Measurements from ENCODE around the gene IER3. TPM values are rescaled to one million over a fixed set of nuclear protein-coding genes. Genes with fewer than 3 reads are reported as not detected.
A peak's percentile ranks its signal among the peaks of the same experiment; 100 is the strongest.
"Not testable (repeated sequence)": the region's sequence is repeated elsewhere in the genome, so short reads cannot be mapped to it uniquely, and the experiment has no call there.

IER3 gene
- total RNA-seq, 4 donors from 2014 or later = 0.24 to 2.0 (median 1.4) TPM

DNA sequence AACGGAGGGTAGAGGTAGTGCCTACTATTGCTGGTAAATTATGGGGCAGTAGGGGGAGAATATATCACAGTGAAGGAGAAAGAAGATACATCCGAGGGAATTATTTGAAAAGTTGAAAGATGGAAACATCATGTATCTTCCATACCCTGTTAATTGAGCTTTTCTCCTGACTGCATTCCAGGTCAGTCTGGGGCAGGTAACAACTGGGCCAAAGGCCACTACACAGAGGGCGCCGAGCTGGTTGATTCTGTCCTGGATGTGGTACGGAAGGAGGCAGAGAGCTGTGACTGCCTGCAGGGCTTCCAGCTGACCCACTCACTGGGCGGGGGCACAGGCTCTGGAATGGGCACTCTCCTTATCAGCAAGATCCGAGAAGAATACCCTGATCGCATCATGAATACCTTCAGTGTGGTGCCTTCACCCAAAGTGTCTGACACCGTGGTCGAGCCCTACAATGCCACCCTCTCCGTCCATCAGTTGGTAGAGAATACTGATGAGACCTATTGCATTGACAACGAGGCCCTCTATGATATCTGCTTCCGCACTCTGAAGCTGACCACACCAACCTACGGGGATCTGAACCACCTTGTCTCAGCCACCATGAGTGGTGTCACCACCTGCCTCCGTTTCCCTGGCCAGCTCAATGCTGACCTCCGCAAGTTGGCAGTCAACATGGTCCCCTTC, 21.0 kb downstream of the IER3 start:
- in situ Hi-C loops (cut with MboI; ENCODE audit: low sequenced_read_pairs in 4 of 4) = loop anchor here (5.0 kb wide), 2 partner anchors 41 to 46 kb away; no protein-coding TSS in a partner anchor
- intact Hi-C loops (cut with DNase I; ENCODE audit: low total_unique reads) = not testable (repeated sequence)
- peaks cover 20 to 26% of the 10 kb centered on the region in 2 donors for H3K4me1 ChIP-seq

DNA sequence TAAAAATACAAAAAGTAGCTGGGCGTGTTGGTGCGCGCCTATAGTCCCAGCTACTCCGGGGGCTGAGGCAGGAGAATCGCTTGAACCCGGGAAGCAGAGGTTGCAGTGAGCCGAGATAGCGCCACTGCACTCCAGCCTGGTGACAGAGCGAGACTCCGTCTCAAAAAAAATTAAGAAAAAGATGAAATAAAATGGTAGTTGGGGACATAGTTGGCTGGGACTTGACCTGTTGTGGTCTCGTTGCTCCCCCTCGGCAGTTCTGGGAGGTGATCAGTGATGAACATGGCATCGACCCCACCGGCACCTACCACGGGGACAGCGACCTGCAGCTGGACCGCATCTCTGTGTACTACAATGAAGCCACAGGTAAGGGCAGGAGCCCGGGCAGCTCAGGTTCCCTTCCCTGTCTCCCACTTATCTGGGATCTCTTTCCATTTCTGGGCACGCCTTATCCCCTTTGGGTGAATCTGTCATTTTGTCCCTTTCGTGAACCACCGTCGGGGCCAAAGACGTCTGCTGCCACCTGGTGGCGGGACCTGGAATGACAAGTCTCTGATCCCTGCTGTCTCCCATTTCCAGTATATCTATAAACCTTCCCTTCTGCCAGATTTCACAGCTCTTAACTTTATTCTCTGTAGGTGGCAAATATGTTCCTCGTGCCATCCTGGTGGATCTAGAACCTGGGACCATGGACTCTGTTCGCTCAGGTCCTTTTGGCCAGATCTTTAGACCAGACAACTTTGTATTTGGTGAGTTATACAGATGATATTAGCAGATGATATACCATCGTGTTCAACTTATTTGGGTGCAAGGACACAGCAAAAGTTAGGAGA, 21.9 kb downstream of the IER3 start:
- TF ChIP-seq, protein P1, sequence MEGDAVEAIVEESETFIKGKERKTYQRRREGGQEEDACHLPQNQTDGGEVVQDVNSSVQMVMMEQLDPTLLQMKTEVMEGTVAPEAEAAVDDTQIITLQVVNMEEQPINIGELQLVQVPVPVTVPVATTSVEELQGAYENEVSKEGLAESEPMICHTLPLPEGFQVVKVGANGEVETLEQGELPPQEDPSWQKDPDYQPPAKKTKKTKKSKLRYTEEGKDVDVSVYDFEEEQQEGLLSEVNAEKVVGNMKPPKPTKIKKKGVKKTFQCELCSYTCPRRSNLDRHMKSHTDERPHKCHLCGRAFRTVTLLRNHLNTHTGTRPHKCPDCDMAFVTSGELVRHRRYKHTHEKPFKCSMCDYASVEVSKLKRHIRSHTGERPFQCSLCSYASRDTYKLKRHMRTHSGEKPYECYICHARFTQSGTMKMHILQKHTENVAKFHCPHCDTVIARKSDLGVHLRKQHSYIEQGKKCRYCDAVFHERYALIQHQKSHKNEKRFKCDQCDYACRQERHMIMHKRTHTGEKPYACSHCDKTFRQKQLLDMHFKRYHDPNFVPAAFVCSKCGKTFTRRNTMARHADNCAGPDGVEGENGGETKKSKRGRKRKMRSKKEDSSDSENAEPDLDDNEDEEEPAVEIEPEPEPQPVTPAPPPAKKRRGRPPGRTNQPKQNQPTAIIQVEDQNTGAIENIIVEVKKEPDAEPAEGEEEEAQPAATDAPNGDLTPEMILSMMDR (IDR thresholded peaks at IDR 0.05 in 4 of 5, conservative IDR thresholded peaks at IDR 0.05 in 1 of 5) = peak; percentile 97 to 99 (median 98)
- no peak for TF ChIP-seq POLR2A (IDR thresholded peaks at IDR 0.05)
- no peaks in the 10 kb centered on the region for H3K27me3 ChIP-seq
- peak overlapping the region; percentile 67 to 99 (median 76) for H3K4me3 ChIP-seq
- DNase-seq = peak; percentile 45 to 75
- ATAC-seq = peak in 1 of 2 donors; percentile 18
- peak overlapping the region; percentile 94 to 99 (median 97) for H3K27ac ChIP-seq
- H3K4me1 ChIP-seq = peaks cover 26% of the 10 kb centered on the region in 2 donors
- intact Hi-C loops (cut with DNase I; ENCODE audit: low total_unique reads) (loop anchor here (1.0 kb wide), 1 partner anchor 43 kb away; no protein-coding TSS in a partner anchor), in situ Hi-C loops (cut with MboI; ENCODE audit: low sequenced_read_pairs in 4 of 4) (loop anchor here (5.0 kb wide), 2 partner anchors 40 to 45 kb away; no protein-coding TSS in a partner anchor)
- no peaks in the 10 kb centered on the region for H3K9me3 ChIP-seq
- H3K36me3 ChIP-seq = peaks cover 0 to 46% of the 10 kb centered on the region in 2 donors

More for the DNA sequence above, 21.0 kb downstream of the IER3 start:
- not testable (repeated sequence) for ATAC-seq, DNase-seq, H3K9me3 ChIP-seq, H3K4me3 ChIP-seq, H3K27me3 ChIP-seq
- peak overlapping the region in 3 of 4 donors; percentile 94 to 99 (median 96) for H3K27ac ChIP-seq
- peaks cover 0 to 54% of the 10 kb centered on the region in 2 donors for H3K36me3 ChIP-seq

DNA sequence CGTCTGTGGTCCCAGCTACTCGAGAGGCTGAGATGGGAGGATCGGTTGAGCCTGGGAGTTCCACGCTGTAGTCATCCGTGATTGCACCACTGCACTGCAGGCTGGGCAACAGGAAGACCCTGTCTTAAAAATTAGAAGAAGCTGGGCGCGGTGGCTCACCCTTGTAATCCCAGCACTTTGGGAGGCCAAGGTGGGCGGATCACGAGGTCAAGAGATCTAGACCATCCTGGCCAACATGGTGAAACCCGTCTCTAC, 22.4 kb downstream of the IER3 start:
- not testable (repeated sequence) for ATAC-seq, H3K9me3 ChIP-seq, H3K27me3 ChIP-seq
- H3K4me3 ChIP-seq = peak overlapping the region; percentile 67 to 99 (median 76)
- H3K27ac ChIP-seq = peak overlapping the region; percentile 94 to 99 (median 97)
- peaks cover 0 to 40% of the 10 kb centered on the region in 2 donors for H3K36me3 ChIP-seq
- peaks cover 26% of the 10 kb centered on the region in 2 donors for H3K4me1 ChIP-seq
- DNase-seq = peak in 1 of 2 donors; percentile 49
- intact Hi-C loops (cut with DNase I; ENCODE audit: low total_unique reads) = loop anchor here (1.0 kb wide), 1 partner anchor 43 kb away; no protein-coding TSS in a partner anchor
- in situ Hi-C loops (cut with MboI; ENCODE audit: low sequenced_read_pairs in 4 of 4) = loop anchor here (5.0 kb wide), 2 partner anchors 40 to 45 kb away; no protein-coding TSS in a partner anchor

DNA sequence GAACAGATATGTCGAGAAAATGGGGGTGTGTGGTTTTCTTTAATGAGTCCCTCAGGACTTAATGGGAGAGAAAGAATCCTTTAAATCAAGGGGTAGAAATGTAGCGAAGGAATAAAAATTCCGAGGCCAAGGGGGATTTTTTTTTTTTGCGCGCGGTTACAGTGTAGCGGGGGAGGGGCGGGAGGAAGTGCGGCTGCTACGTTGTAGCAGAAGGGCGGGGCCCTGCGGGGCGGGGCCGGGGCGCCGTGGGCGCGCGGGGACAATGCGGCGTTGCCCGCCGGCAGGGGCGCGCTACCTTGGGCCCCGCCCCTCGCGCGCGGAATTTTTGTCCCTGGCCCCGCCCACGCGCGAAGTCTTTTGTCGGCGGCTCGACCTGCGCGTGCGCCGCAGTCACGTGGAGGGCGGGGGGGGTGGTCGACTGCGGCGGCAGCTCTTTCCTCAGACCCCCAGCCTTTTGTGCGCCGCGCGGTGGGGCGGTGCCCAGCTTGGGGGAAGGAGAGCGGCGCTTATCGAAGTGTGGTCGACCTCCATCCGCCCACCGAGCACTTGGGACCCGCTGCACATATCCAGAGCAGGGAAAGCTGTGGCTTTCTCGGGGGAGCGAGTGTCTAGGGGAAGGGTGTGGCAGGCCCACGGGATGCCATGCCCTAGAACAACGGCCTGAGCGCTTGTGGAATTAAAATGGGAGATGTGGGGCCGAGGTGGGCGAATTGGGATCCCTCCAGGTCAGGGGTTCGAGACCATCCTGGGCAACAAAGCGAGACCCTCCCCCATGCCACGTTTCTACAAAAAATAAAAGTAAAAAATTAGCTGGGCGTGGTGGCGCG, 22.9 kb downstream of the IER3 start:
- H3K27ac ChIP-seq = peak overlapping the region; percentile 94 to 99 (median 97)
- peak; percentile 80 to 88 for DNase-seq
- TF ChIP-seq POLR2A (IDR thresholded peaks at IDR 0.05) = peak; percentile 39 to 40
- TF ChIP-seq, protein P1 (IDR thresholded peaks at IDR 0.05 in 4 of 5, conservative IDR thresholded peaks at IDR 0.05 in 1 of 5) = peak; percentile 34 to 75 (median 52)
- no peaks in the 10 kb centered on the region for H3K27me3 ChIP-seq
- H3K4me1 ChIP-seq = peaks cover 30% of the 10 kb centered on the region in 2 donors
- peak; percentile 45 to 46 for ATAC-seq
- intact Hi-C loops (cut with DNase I; ENCODE audit: low total_unique reads) = loop anchor here (1.0 to 2.0 kb wide), 3 partner anchors 21 to 151 kb away; partner anchors contain the start of genes ABCF1 and FLOT1
- in situ Hi-C loops (cut with MboI; ENCODE audit: low sequenced_read_pairs in 4 of 4) = loop anchor here (5.0 kb wide), 2 partner anchors 39 to 44 kb away; no protein-coding TSS in a partner anchor
- no peaks in the 10 kb centered on the region for H3K9me3 ChIP-seq
- H3K36me3 ChIP-seq = peaks cover 0 to 37% of the 10 kb centered on the region in 2 donors
- peak overlapping the region; percentile 68 to 99 (median 81) for H3K4me3 ChIP-seq

DNA sequence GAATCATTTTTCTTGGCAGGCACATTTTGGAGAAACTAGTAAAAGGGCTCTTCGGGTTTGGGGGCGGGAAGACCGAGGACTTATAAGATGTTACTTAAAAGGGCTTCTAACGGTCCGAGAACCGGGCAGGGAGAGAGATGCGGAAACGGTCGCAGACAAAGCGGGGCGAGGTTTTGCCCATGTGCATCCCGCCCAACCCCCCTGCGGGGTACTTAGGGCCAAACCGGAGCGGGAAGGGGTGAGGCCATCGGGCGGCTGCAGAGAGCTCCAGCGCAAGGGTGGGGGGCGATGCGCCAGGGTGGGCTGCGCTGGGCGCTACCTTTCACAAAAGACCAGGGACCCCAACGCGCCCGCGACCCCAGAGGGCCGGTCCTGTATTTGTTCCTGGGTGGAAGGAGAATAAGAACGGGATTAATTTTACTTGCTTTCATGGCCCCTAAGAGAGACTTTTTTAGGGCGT, 23.6 kb downstream of the IER3 start:
- in situ Hi-C loops (cut with MboI; ENCODE audit: low sequenced_read_pairs in 4 of 4) (loop anchor here (5.0 kb wide), 2 partner anchors 38 to 43 kb away; no protein-coding TSS in a partner anchor), intact Hi-C loops (cut with DNase I; ENCODE audit: low total_unique reads) (loop anchor here (1.0 to 2.0 kb wide), 3 partner anchors 22 to 150 kb away; partner anchors contain the start of genes ABCF1, FLOT1, MRPS18B and PPP1R10)
- H3K36me3 ChIP-seq = peaks cover 0 to 31% of the 10 kb centered on the region in 2 donors

More for the DNA sequence above, 23.6 kb downstream of the IER3 start:
- Histone ChIP-seq H3K4me1 (peaks cover 32 to 33% of the 10 kb centered on the region in 2 donors), H3K4me3 (peak overlapping the region; percentile 68 to 99 (median 81)), H3K27ac (peak overlapping the region; percentile 94 to 99 (median 97)), H3K27me3 (no peaks in the 10 kb centered on the region), H3K9me3 (no peaks in the 10 kb centered on the region)
- ATAC-seq (peak; percentile 19 to 24), DNase-seq (peak; percentile 64 to 79)
- TF ChIP-seq, protein P1 (IDR thresholded peaks at IDR 0.05 in 4 of 5, conservative IDR thresholded peaks at IDR 0.05 in 1 of 5) = no peak
- no peak for TF ChIP-seq POLR2A (IDR thresholded peaks at IDR 0.05)

Measured in gastrocnemius medialis (tissue), 4 donors.